Memory B cell (primary cell): ENCODE measurements around the gene RCBTB1.

Experiments used
- ATAC-seq: fragments of 150-1000 bp; cut with Tn5 transposase; 2 replicates; pipeline ENCODE4 v1.10.0; 2021; ENCODE audit warnings: low read depth, mild to moderate bottlenecking, moderate library complexity
- DNase-seq, 2 donors: peaks; one replicate each; pipeline ENCODE4 v3.0.0; 2022; ENCODE audit warnings: low spot score in 2 of 2
- H3K27ac Mint-ChIP-seq: one replicate; pipeline ENCODE4 v1.8.0; 2022; ENCODE audit warnings: mild to moderate bottlenecking, moderate library complexity, mixed read lengths
- H3K27me3 Mint-ChIP-seq: one replicate; pipeline ENCODE4 v1.8.0; 2022; ENCODE audit warnings: mixed read lengths
- H3K36me3 Mint-ChIP-seq: one replicate; pipeline ENCODE4 v1.8.0; 2022; ENCODE audit warnings: mild to moderate bottlenecking, mixed read lengths
- H3K4me1 Mint-ChIP-seq: one replicate; pipeline ENCODE4 v1.8.0; 2022; ENCODE audit warnings: mixed read lengths
- H3K4me3 Mint-ChIP-seq: one replicate; pipeline ENCODE4 v1.8.0; 2022; ENCODE audit warnings: mild to moderate bottlenecking, moderate library complexity, mixed read lengths
- H3K9me3 Mint-ChIP-seq: one replicate; pipeline ENCODE4 v1.8.0; 2022; ENCODE audit warnings: mixed read lengths

RCBTB1 gene

DNA sequence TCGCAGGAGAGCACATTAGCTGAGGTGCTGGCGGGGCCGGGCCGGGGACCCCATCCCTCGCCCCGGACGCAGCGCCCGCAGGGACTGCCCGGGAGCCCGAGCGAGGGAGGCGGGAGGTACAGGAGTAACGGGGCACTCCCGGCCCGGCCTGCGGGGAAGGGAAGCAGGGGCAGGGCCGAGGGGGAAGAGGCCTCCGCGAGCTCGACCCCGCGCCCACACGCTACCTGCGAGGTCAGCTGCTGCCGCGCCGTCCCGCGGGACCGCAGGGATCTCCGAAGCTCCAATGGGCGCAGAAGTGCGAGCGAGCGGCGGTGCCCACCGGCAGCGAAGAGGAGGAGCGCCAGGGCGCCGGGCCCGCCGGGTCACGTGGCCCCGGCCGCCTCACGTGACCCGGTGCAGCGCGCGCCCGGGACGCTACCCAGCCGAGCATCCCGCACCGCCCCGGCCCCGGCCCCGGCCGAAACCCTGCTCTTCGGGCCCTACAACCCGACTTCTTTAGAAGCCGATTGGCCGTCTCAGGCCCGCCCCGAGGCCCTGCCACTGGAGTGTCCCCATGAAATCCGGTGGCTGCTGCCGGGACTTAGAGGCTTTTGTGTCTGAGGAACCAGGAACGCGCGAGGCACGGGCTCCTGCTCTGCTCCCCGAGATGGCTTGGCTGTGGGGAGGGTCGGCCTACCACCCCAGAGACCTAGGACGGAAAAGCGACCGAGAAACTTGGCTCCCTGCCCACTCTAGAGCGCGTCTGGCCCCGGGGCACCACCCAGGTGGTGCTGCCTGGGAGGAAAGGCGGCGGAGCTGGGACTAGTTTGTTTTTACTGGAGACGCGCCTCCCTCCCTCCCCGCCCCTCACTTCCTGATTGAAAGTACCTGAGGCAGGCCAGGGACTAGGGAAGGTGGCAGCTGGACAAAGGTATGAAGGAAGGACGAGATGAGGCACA, at the start of gene RCBTB1:
RCBTB1 (minus strand) TSS at position 339 of the 938 bp plus-strand sequence. CDS start 18,279 bp downstream, outside the sequence.
- DNase-seq (peak; percentile 57 to 70), ATAC-seq (peak; percentile 93)
- no peaks in the 10 kb centered on the region for H3K27me3 Mint-ChIP-seq
- H3K27ac Mint-ChIP-seq = peak within 1 kb of the TSS; percentile 94
- H3K4me1 Mint-ChIP-seq = peaks cover 25% of the 10 kb centered on the region
- peak within 1 kb of the TSS; percentile 99 for H3K4me3 Mint-ChIP-seq
- no peaks in the 10 kb centered on the region for H3K9me3 Mint-ChIP-seq
- H3K36me3 Mint-ChIP-seq = peaks cover 4% of the 10 kb centered on the region

DNA sequence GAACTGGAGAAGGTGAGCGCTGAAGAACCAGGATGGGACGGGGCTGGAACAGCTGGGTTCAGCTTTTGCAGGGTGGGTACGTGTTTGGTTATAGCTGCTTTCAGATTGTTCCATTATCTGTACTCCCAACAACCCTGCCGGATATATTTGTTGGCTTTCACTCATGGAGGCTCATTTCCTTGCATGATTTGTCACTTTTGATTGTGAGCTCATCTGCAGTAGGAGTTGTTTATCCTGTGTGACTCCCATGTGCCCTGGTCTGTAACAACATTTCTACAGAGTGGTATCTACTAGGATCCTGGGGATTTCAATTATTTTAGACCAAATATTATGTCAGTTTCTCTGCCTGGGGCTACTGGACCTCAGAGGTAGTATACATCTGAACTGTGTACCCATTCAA, 48.4 kb upstream of the RCBTB1 start:
- ATAC-seq (no peak), DNase-seq (no peak)
- Mint-ChIP-seq H3K36me3 (peaks cover 20% of the 10 kb centered on the region), H3K9me3 (no peaks in the 10 kb centered on the region), H3K4me1 (peaks cover 23% of the 10 kb centered on the region), H3K27me3 (no peaks in the 10 kb centered on the region), H3K4me3 (no peak overlapping the region), H3K27ac (peak overlapping the region; percentile 12)

DNA sequence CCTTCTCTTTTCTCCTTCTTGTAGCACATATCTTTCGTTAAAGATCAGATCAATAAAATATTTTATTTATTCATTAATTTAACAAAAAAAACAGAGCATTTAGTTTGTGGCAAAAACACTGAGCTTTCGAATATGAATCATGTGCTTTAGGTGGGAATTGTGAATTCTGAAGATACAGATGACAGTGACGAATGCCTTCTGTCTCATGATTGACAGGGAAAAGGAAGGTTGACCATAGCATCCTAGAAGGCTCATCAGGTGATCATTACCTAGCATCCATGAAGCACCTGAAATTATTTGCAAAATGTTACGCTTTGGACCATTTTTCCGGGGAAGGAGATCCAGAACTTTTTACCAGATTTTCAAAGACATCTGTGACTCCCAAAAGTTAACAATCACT, 46.8 kb upstream of the RCBTB1 start:
- Mint-ChIP-seq H3K27me3 (no peaks in the 10 kb centered on the region), H3K4me1 (peaks cover 27% of the 10 kb centered on the region), H3K9me3 (no peaks in the 10 kb centered on the region), H3K27ac (no peak overlapping the region), H3K36me3 (peaks cover 18% of the 10 kb centered on the region), H3K4me3 (no peak overlapping the region)
- DNase-seq (no peak), ATAC-seq (no peak)

GRCh38 chr13:49630580-49630979, 45.2 kb upstream of the RCBTB1 start:
- H3K9me3 Mint-ChIP-seq = no peaks in the 10 kb centered on the region
- H3K4me1 Mint-ChIP-seq = peaks cover 24% of the 10 kb centered on the region
- DNase-seq = no peak
- H3K36me3 Mint-ChIP-seq = peaks cover 10% of the 10 kb centered on the region
- no peak for ATAC-seq
- H3K27ac Mint-ChIP-seq = no peak overlapping the region
- no peak overlapping the region for H3K4me3 Mint-ChIP-seq
- H3K27me3 Mint-ChIP-seq = no peaks in the 10 kb centered on the region

GRCh38 chr13:49629947-49630346, 44.6 kb upstream of the RCBTB1 start:
- no peak for DNase-seq
- H3K9me3 Mint-ChIP-seq = no peaks in the 10 kb centered on the region
- H3K36me3 Mint-ChIP-seq = peaks cover 10% of the 10 kb centered on the region
- peaks cover 19% of the 10 kb centered on the region for H3K4me1 Mint-ChIP-seq
- H3K27ac Mint-ChIP-seq = no peak overlapping the region
- H3K4me3 Mint-ChIP-seq = no peak overlapping the region
- ATAC-seq = no peak
- no peaks in the 10 kb centered on the region for H3K27me3 Mint-ChIP-seq

DNA sequence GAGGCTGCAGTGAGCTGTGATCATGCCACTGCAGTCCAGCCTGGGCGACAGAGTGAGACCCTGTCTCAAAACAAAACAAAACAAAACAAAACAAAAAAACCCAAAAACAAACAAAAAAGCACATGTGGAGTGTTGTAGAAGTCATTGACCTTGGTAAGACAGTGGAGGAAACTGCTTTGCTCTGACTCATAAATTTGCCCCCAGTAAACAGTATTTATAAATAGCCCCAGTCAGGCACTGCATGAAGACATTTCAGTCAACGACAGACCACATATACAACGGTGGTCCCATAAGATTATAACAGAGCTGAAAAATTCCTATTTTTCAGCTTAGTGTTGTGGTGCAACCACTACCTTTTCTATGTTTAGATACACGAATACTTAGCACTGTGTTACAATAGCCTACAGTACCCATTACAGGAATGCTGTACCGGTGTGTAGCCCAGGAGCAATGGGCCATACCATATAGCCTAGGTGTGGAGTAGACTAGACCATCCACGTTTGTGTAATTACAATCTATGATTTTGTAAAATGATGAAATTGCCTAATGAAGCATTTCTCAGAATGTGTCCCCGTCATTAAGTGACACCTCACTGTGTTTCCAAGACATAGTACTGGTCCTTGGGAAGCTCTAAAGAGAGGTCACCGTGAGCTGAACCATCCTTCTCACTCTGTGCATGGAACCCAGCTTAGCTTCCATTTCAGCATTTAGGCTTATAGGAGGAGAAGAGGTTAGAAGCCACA, 44.0 kb upstream of the RCBTB1 start:
- Mint-ChIP-seq H3K9me3 (no peaks in the 10 kb centered on the region), H3K27ac (peak overlapping the region; percentile 92), H3K27me3 (no peaks in the 10 kb centered on the region), H3K36me3 (peaks cover 10% of the 10 kb centered on the region), H3K4me3 (peak overlapping the region; percentile 97), H3K4me1 (peaks cover 16% of the 10 kb centered on the region)
- DNase-seq = no peak
- no peak for ATAC-seq

- peaks cover 5% of the 10 kb centered on the region for H3K36me3 Mint-ChIP-seq
- peak; percentile 73 to 76 for DNase-seq
These were observed 42.7 kb upstream of the RCBTB1 start, which contains the start of gene ARL11 for GRCh38 chr13:49627831-49628652. TSS of gene ARL11 (plus strand) at chr13:49628507. CDS start at chr13:49630448, 1,941 bp downstream.

DNA sequence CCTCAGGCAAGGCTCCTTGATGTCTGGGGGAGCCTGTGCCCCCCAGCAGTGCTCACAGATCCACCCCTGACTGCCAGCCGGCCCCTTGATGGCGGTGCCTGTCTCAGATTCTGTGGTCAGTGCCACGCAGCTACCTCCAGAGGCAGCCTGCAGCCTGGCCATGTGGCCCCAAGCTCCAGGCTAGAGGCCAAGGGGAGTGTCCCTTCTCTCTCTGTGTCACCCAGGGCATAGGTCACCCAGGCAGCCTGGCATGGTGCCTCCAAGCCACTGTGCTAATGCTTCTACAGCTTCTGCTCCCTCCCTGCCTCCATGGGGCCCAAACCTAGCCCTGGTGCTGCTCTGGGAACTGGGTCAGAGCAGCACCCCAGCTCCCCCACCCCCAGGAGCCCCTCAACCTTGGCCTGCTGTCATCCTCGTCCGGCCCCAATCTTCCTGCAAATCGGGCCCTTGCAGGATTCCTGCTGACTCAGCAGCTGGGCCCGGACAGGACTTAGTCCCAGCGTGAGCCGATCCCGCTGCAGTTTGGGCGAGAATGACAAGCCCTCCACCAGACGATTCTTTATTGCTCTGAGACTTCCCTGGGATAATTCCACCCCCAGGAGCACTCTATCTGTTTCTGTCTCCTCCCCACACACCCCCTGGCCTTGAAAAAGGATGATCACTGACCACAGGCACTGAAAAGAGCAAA, 40.2 kb upstream of the RCBTB1 start:
- Mint-ChIP-seq H3K36me3 (no peaks in the 10 kb centered on the region), H3K4me3 (no peak overlapping the region), H3K9me3 (no peaks in the 10 kb centered on the region), H3K4me1 (peaks cover 9% of the 10 kb centered on the region), H3K27ac (no peak overlapping the region), H3K27me3 (no peaks in the 10 kb centered on the region)
- ATAC-seq (no peak), DNase-seq (no peak)

More at GRCh38 chr13:49627831-49628652, 42.7 kb upstream of the RCBTB1 start, which contains the start of gene ARL11:
- peak; percentile 100 for ATAC-seq
- Mint-ChIP-seq H3K9me3 (no peaks in the 10 kb centered on the region), H3K4me1 (peaks cover 11% of the 10 kb centered on the region), H3K27ac (peak within 1 kb of the TSS; percentile 92), H3K4me3 (peak within 1 kb of the TSS; percentile 97), H3K27me3 (no peaks in the 10 kb centered on the region)

DNA sequence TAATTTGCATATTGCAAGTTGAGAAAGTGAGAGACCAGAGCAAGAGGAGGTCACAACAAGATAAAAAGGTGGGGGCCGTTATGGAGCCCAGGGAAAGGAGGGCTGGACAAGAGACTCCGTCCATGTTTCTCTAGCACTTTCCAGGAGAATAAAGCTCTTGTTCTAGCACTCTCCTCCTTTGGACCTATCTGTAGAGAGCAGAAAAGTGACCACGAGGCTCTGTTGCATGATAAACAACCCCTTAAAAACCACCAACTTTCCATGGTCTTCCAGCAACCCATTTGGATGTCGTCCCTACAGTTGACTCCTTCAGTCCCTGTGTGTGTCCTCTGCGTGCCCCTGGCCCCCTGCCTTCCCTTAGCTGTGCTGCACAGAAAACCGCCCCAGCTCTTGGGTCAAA, 38.9 kb upstream of the RCBTB1 start:
- no peak for DNase-seq
- no peak for ATAC-seq
- Mint-ChIP-seq H3K4me3 (no peak overlapping the region), H3K36me3 (no peaks in the 10 kb centered on the region), H3K4me1 (peaks cover 11% of the 10 kb centered on the region), H3K27me3 (no peaks in the 10 kb centered on the region), H3K27ac (no peak overlapping the region), H3K9me3 (no peaks in the 10 kb centered on the region)

- ATAC-seq (no peak), DNase-seq (no peak)
- no peak overlapping the region for H3K27ac Mint-ChIP-seq
- no peak overlapping the region for H3K4me3 Mint-ChIP-seq
- H3K27me3 Mint-ChIP-seq = peaks cover 2% of the 10 kb centered on the region
- no peaks in the 10 kb centered on the region for H3K9me3 Mint-ChIP-seq
- peaks cover 4% of the 10 kb centered on the region for H3K4me1 Mint-ChIP-seq
- no peaks in the 10 kb centered on the region for H3K36me3 Mint-ChIP-seq
These were observed 37.0 kb upstream of the RCBTB1 start for GRCh38 chr13:49622174-49622946.

DNA sequence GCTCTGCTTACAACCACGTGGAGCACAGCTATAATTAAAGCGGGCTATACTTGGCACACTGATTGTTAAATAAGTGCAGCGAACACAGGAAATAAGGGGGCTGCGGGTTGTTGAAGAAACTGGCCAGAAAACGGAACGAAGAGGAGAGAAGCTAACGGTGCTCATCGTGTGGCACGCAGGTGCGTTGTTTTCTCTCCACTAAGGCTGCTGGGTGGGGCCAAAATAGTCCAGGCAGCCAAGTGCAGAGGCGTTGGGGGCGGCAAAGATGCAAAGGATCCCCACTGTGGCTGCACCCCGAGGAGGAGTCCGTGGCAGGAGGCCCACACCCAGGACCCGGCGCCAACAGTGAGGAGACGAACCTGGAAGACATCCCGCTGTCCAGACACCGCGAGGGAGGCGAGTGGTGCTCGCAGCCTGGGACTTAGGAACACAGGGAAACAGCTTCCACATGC, 34.8 kb upstream of the RCBTB1 start:
- peaks cover 4% of the 10 kb centered on the region for H3K4me1 Mint-ChIP-seq
- no peaks in the 10 kb centered on the region for H3K9me3 Mint-ChIP-seq
- DNase-seq (no peak), ATAC-seq (peak; percentile 73)
- peak overlapping the region; percentile 58 for H3K27ac Mint-ChIP-seq
- peaks cover 2% of the 10 kb centered on the region for H3K27me3 Mint-ChIP-seq
- no peaks in the 10 kb centered on the region for H3K36me3 Mint-ChIP-seq
- H3K4me3 Mint-ChIP-seq = peak overlapping the region; percentile 73

- no peak overlapping the region for H3K27ac Mint-ChIP-seq
- H3K4me3 Mint-ChIP-seq = no peak overlapping the region
- no peaks in the 10 kb centered on the region for H3K9me3 Mint-ChIP-seq
- H3K36me3 Mint-ChIP-seq = peaks cover 2% of the 10 kb centered on the region
- DNase-seq (no peak), ATAC-seq (no peak)
- H3K27me3 Mint-ChIP-seq = peaks cover 4% of the 10 kb centered on the region
- H3K4me1 Mint-ChIP-seq = peaks cover 4% of the 10 kb centered on the region
These were observed 31.3 kb upstream of the RCBTB1 start for GRCh38 chr13:49616676-49617065.
